Measurements from ENCODE around the gene RNF144A. TPM values are rescaled to one million over a fixed set of nuclear protein-coding genes. Genes with fewer than 3 reads are reported as not detected.

RNF144A gene
- total RNA-seq, 1 experiment from 2014 or later = 10.6 TPM

DNA sequence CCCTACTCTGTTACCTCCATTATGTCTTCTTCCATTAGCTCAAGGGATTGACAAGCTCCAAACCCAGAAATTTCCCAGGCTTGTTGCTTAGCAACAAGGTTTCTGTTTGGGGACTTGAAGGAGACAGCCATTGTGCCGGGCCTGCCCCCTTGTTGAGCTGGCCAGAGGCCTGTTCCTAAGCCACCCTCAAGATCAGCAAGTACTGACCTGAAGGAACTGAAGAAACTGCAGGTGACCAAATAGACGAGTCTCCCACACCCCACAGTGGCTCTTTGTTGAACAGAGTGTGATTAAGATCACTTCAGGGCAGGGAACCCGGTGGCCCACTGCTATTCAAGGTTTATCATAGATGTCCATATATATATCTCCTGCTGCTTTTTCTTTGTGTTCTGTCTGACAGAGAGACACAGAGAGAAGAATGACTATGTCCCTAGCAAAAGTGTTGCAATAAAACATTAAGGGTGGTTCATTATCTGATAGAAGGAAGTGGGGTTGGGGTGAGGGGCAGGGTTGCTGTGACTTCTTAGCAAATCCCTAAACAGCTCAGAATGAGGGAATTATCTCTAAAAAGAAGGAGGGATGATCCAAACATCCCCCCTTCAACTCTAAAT lies 69.2 kb downstream of the RNF144A start:
- WGBS (ENCODE audit: extremely low coverage, insufficient read length, low lambda C conversion rate) = no CpG with 5 or more reads among the region's 3 CpGs
- Histone ChIP-seq H3K23me2 (ENCODE audit: insufficient read length, low read depth, low read length, poor library complexity, severe bottlenecking) (no peaks in the 10 kb centered on the region), H3K9ac (ENCODE audit: extremely low read depth, insufficient read length, low read length) (no peak overlapping the region), H3K4me2 (ENCODE audit: insufficient read depth, insufficient read length, low read length) (no peak overlapping the region), H2BK120ac (ENCODE audit: low read depth, low read length, poor library complexity, severe bottlenecking) (no peak overlapping the region), H2BK15ac (ENCODE audit: low read depth, low read length) (no peak overlapping the region), H3K14ac (ENCODE audit: insufficient read depth, low read length) (no peak overlapping the region), H3K4ac (ENCODE audit: low read depth, low read length) (no peak overlapping the region), H3K4me1 (ENCODE audit: insufficient read depth, low read length) (peaks cover 5% of the 10 kb centered on the region; the same call in 1 of the 2 replicates), H3K18ac (ENCODE audit: insufficient read length, low read depth, low read length) (no peak overlapping the region), H4K8ac (replicated peaks; ENCODE audit: insufficient read length, low read depth, low read length) (no peak overlapping the region), H3K79me2 (ENCODE audit: insufficient read depth, low read length) (no peaks in the 10 kb centered on the region), H3K9me3 (ENCODE audit: control insufficient read depth, low read depth, low read length) (no peaks in the 10 kb centered on the region), H2BK12ac (ENCODE audit: insufficient read length, low read depth, low read length) (no peak overlapping the region), H3K79me1 (ENCODE audit: insufficient read depth, low read depth, low read length, poor library complexity, severe bottlenecking) (no peaks in the 10 kb centered on the region), H3K23ac (ENCODE audit: insufficient read length, low read depth, low read length) (no peak overlapping the region), H3K27ac (ENCODE audit: insufficient read length, low read depth, low read length) (no peak overlapping the region), H2BK20ac (ENCODE audit: low read depth, low read length, poor library complexity, severe bottlenecking) (no peak overlapping the region), H4K5ac (ENCODE audit: insufficient read length, low read depth, low read length) (no peak overlapping the region), H3K56ac (ENCODE audit: insufficient read length, low read depth, low read length) (no peak overlapping the region), H2BK5ac (ENCODE audit: insufficient read length, low read length) (no peak overlapping the region), H4K20me1 (ENCODE audit: control insufficient read depth, insufficient read depth, insufficient read length) (no peaks in the 10 kb centered on the region), H3T11ph (ENCODE audit: low read length) (no peak overlapping the region), H3K27me3 (ENCODE audit: insufficient read depth, low read length) (no peaks in the 10 kb centered on the region), H2AFZ (ENCODE audit: low read length) (no peak overlapping the region), H2AK5ac (ENCODE audit: insufficient read length, low read length) (no peak overlapping the region), H4K91ac (ENCODE audit: insufficient read length, low read depth, low read length) (no peak overlapping the region)
- DNase-seq = no peak
- peaks cover 11 to 26% (median 15%) of the 10 kb centered on the region in 3 experiments for H3K36me3 Mint-ChIP-seq (ENCODE audit: insufficient read depth in 1 of 3, low read depth in 3 of 3)
- peaks cover 9 to 11% of the 10 kb centered on the region in 2 experiments for H3K9me3 Mint-ChIP-seq
- H3K27ac Mint-ChIP-seq = no peak overlapping the region; a peak in 2 of 7 replicates
- peaks cover 30 to 33% of the 10 kb centered on the region in 2 experiments for H3K4me1 Mint-ChIP-seq
- no peaks in the 10 kb centered on the region for H3K27me3 Mint-ChIP-seq (ENCODE audit: low read depth)
- TF ChIP-seq, protein P1, sequence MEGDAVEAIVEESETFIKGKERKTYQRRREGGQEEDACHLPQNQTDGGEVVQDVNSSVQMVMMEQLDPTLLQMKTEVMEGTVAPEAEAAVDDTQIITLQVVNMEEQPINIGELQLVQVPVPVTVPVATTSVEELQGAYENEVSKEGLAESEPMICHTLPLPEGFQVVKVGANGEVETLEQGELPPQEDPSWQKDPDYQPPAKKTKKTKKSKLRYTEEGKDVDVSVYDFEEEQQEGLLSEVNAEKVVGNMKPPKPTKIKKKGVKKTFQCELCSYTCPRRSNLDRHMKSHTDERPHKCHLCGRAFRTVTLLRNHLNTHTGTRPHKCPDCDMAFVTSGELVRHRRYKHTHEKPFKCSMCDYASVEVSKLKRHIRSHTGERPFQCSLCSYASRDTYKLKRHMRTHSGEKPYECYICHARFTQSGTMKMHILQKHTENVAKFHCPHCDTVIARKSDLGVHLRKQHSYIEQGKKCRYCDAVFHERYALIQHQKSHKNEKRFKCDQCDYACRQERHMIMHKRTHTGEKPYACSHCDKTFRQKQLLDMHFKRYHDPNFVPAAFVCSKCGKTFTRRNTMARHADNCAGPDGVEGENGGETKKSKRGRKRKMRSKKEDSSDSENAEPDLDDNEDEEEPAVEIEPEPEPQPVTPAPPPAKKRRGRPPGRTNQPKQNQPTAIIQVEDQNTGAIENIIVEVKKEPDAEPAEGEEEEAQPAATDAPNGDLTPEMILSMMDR (conservative IDR thresholded peaks at IDR 0.05) = no peak
- H3K4me3 Mint-ChIP-seq = no peak overlapping the region

Data from H9 (cell line).